Activated CD8-positive, alpha-beta memory T cell treated with anti-CD3 and anti-CD28 coated beads, Interleukin-2, amount 10 ng/mL, durations not matched to agents 7 days and 5 days (primary cell): ENCODE results near the gene HLA-DOA. TPM values are rescaled to one million over a fixed set of nuclear protein-coding genes. Genes with fewer than 3 reads are reported as not detected.

ENCODE experiments used
- ATAC-seq: fragments of 150-1000 bp; cut with Tn5 transposase; one replicate; pipeline ENCODE4 v1.10.0; 2021; ENCODE audit warnings: moderate library complexity
- CTCF ChIA-PET: fragments of 350-600 bp; sonication (Branson Sonifier 250); formaldehyde crosslinking; loops from one replicate; lab custom pipeline; 2021; ENCODE audit warnings: antibody characterized with exemption; lab: Charles Lee
- DNase-seq: peaks from one replicate; pipeline ENCODE4 v3.0.0-alpha.2; 2020
- H3K27ac Mint-ChIP-seq: one replicate; pipeline ENCODE4 v1.8.0; 2021; ENCODE audit warnings: mild to moderate bottlenecking, mixed read lengths
- H3K27me3 Mint-ChIP-seq: one replicate; pipeline ENCODE4 v1.8.0; 2021; ENCODE audit warnings: mixed read lengths
- H3K36me3 Mint-ChIP-seq: one replicate; pipeline ENCODE4 v1.8.0; 2021; ENCODE audit warnings: mild to moderate bottlenecking, mixed read lengths
- H3K4me1 Mint-ChIP-seq: one replicate; pipeline ENCODE4 v1.8.0; 2021; ENCODE audit warnings: mixed read lengths
- H3K4me3 Mint-ChIP-seq: one replicate; pipeline ENCODE4 v1.8.0; 2021; ENCODE audit warnings: mild to moderate bottlenecking, moderate library complexity, mixed read lengths
- H3K9me3 Mint-ChIP-seq: one replicate; pipeline ENCODE4 v1.8.0; 2022; ENCODE audit warnings: low read depth, mixed read lengths
- total RNA-seq, 2 experiments: library from RNA; stranded (reverse); gene quantifications; one replicate each; pipeline ENCODE4 v1.2.3, GENCODE V29; 2021

The HLA-DOA gene
- total RNA-seq, 2 experiments from 2014 or later: 11.8 to 16.7 TPM

DNA sequence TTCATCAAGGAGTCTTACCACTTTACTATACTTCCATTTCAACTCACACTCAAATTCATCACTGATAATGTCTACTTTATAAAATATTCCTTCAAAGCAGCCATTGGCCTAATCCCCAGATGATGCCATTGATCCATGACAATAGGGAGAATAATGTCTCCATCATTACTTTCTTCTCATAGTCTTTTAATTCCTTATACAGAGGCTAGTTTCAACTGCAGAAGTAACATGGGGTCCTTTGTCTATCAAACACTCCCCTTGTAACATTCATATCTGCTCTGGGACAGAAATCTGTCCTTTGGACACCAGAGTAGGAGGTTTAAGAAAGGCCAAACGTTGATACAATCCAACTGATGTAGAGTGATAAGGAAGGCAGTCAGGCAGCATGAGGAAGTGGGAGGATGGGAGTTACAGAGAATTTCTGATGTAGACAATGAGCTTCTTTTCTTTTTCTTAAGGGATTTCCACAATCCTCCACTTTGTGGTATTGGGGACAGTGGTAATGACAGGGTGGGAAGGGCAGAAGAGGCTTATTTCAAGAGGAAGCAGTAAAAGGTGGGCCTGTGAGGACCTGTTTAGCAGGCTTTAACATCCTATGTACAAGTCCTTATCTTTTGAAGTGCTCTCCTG lies 18.9 kb upstream of the HLA-DOA start:
- H3K27ac Mint-ChIP-seq: peak overlapping the region; percentile 69
- CTCF ChIA-PET: interaction anchor here (0.6 to 1.7 kb wide), 9 partner anchors 9 to 220 kb away, joined by 3 to 6 read pairs (median 4); partner anchors contain the start of gene HLA-DPA1
- ATAC-seq (no peak), DNase-seq (no peak)
- H3K27me3 Mint-ChIP-seq: peaks cover 21% of the 10 kb centered on the region
- peaks cover 5% of the 10 kb centered on the region for H3K36me3 Mint-ChIP-seq
- H3K4me3 Mint-ChIP-seq: no peak overlapping the region
- peaks cover 34% of the 10 kb centered on the region for H3K4me1 Mint-ChIP-seq
- peaks cover 2% of the 10 kb centered on the region for H3K9me3 Mint-ChIP-seq

DNA sequence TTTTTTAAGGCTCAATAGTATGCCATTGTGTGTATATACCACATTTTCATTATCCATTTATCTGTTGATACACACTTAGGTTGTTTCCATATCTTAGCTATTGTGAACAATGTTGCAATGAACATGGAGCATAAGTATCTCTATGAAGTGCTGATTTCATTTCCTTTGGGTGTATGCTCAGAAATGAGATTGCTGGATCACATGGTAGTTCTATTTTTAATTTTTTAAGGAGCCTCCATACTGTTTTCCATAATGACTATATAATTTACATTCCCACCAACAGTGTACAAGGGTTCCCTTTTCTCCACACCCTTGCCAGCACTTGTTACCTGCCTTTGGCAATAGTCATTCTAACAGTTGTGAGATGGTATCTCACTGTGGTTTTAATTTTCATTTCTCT lies 15.1 kb upstream of the HLA-DOA start:
- H3K4me1 Mint-ChIP-seq: peaks cover 33% of the 10 kb centered on the region
- H3K27me3 Mint-ChIP-seq: peaks cover 10% of the 10 kb centered on the region
- ATAC-seq (no peak), DNase-seq (no peak)
- peaks cover 2% of the 10 kb centered on the region for H3K9me3 Mint-ChIP-seq
- H3K27ac Mint-ChIP-seq: no peak overlapping the region
- H3K36me3 Mint-ChIP-seq: peaks cover 2% of the 10 kb centered on the region
- CTCF ChIA-PET: no interaction called here
- H3K4me3 Mint-ChIP-seq: no peak overlapping the region

DNA sequence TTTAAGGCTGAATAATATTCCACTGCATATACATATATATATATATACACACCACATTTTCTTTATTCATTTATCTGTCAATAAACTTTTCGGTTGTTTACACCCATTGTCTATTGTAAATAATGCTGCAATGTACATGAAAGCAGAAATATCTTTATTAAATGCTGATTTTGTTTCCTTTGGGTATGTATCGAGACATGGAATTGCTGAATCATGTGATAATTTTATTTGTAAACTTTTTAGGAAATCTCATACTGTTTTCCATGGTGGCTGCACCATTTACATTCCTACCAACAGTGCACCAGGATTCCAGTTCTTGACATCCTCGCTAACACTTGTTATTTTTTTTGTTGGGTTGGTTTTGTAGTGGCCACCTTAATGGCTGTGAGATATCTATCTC lies 14.1 kb upstream of the HLA-DOA start:
- CTCF ChIA-PET: interaction anchor here (1.0 kb wide), 1 partner anchor 38 kb away, joined by 3 read pairs; no protein-coding TSS in a partner anchor
- DNase-seq (no peak), ATAC-seq (no peak)
- peaks cover 8% of the 10 kb centered on the region for H3K27me3 Mint-ChIP-seq
- peaks cover 2% of the 10 kb centered on the region for H3K9me3 Mint-ChIP-seq
- no peak overlapping the region for H3K27ac Mint-ChIP-seq
- H3K4me1 Mint-ChIP-seq: peaks cover 33% of the 10 kb centered on the region
- peaks cover 2% of the 10 kb centered on the region for H3K36me3 Mint-ChIP-seq
- no peak overlapping the region for H3K4me3 Mint-ChIP-seq

DNA sequence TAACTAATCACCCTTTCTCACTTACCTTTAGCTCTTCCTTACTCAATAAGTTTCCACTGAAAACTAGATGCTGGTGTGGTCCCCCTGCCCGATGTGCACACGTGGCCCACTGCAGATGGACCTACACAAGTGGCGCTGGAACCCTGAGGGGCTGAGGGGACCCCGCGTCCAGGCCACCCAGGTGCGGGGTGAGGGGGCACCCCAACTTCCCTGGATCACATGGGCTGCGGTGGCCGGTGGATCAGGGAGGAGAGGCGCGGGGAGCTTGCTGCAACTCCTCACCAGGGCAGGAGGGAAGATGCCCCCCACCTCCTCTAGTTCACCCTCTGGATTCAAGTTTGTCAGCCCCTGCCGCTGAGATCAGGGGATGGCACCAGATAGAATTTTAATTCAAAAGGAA lies 12.5 kb upstream of the HLA-DOA start:
- ATAC-seq (no peak), DNase-seq (no peak)
- H3K4me3 Mint-ChIP-seq: no peak overlapping the region
- peaks cover 31% of the 10 kb centered on the region for H3K4me1 Mint-ChIP-seq
- H3K27ac Mint-ChIP-seq: no peak overlapping the region
- no peaks in the 10 kb centered on the region for H3K36me3 Mint-ChIP-seq
- H3K27me3 Mint-ChIP-seq: peaks cover 9% of the 10 kb centered on the region
- CTCF ChIA-PET: no interaction called here
- H3K9me3 Mint-ChIP-seq: no peaks in the 10 kb centered on the region

DNA sequence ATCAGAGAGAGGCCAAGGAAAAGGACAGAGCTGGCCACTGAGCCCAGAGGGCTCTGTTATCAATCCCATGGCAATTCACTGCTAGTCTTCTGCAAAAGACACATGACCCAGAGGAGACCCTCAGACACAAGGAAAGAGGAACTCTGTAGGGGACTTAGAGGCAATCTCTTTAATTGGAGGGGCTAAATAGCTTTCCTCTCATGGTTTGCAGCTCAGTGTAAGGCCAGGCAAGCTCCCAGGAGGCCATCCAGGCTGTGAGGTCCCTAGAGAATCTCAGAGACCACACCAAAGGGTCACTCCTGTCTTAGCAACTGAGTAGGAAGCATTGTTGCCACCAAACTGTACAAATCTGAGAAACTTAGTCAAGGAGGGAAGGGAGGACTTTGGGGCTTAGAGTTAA lies 10.0 kb upstream of the HLA-DOA start:
- peaks cover 29% of the 10 kb centered on the region for H3K4me1 Mint-ChIP-seq
- CTCF ChIA-PET: interaction anchor here (0.7 to 1.8 kb wide), 6 partner anchors 9 to 178 kb away, joined by 3 to 6 read pairs (median 4); no protein-coding TSS in a partner anchor

GRCh38 chr6:33018904-33019303 lies 9.5 kb upstream of the HLA-DOA start:
- CTCF ChIA-PET: interaction anchor here (0.7 to 3.0 kb wide), 7 partner anchors 9 to 230 kb away, joined by 3 to 9 read pairs (median 4); no protein-coding TSS in a partner anchor
- Mint-ChIP-seq H3K9me3 (no peaks in the 10 kb centered on the region), H3K27me3 (peaks cover 12% of the 10 kb centered on the region), H3K36me3 (no peaks in the 10 kb centered on the region), H3K4me3 (peak overlapping the region; percentile 53), H3K4me1 (peaks cover 29% of the 10 kb centered on the region), H3K27ac (peak overlapping the region; percentile 64)
- peak; percentile 63 for DNase-seq
- peak; percentile 70 for ATAC-seq

More for the DNA sequence above, 10.0 kb upstream of the HLA-DOA start:
- ATAC-seq (peak; percentile 17), DNase-seq (no peak)
- H3K4me3 Mint-ChIP-seq: peak overlapping the region; percentile 53
- no peaks in the 10 kb centered on the region for H3K9me3 Mint-ChIP-seq
- no peaks in the 10 kb centered on the region for H3K36me3 Mint-ChIP-seq
- peak overlapping the region; percentile 56 for H3K27ac Mint-ChIP-seq
- peaks cover 8% of the 10 kb centered on the region for H3K27me3 Mint-ChIP-seq

GRCh38 chr6:33018418-33018817 lies 9.0 kb upstream of the HLA-DOA start:
- no peak overlapping the region for H3K27ac Mint-ChIP-seq
- H3K36me3 Mint-ChIP-seq: no peaks in the 10 kb centered on the region
- ATAC-seq (no peak), DNase-seq (no peak)
- no peaks in the 10 kb centered on the region for H3K9me3 Mint-ChIP-seq
- CTCF ChIA-PET: interaction anchor here (1.0 to 4.4 kb wide), 9 partner anchors 11 to 230 kb away, joined by 3 to 19 read pairs (median 4); no protein-coding TSS in a partner anchor
- no peak overlapping the region for H3K4me3 Mint-ChIP-seq
- peaks cover 29% of the 10 kb centered on the region for H3K4me1 Mint-ChIP-seq
- H3K27me3 Mint-ChIP-seq: peaks cover 17% of the 10 kb centered on the region

- no peak for ATAC-seq
- no peaks in the 10 kb centered on the region for H3K9me3 Mint-ChIP-seq
- peaks cover 29% of the 10 kb centered on the region for H3K4me1 Mint-ChIP-seq
- CTCF ChIA-PET: interaction anchor here (1.0 to 4.4 kb wide), 8 partner anchors 11 to 231 kb away, joined by 3 to 19 read pairs (median 4); no protein-coding TSS in a partner anchor
- H3K4me3 Mint-ChIP-seq: no peak overlapping the region
- H3K36me3 Mint-ChIP-seq: no peaks in the 10 kb centered on the region
- H3K27ac Mint-ChIP-seq: no peak overlapping the region
- peaks cover 22% of the 10 kb centered on the region for H3K27me3 Mint-ChIP-seq
- no peak for DNase-seq
Measured at GRCh38 chr6:33017694-33018353, 8.4 kb upstream of the HLA-DOA start.

DNA sequence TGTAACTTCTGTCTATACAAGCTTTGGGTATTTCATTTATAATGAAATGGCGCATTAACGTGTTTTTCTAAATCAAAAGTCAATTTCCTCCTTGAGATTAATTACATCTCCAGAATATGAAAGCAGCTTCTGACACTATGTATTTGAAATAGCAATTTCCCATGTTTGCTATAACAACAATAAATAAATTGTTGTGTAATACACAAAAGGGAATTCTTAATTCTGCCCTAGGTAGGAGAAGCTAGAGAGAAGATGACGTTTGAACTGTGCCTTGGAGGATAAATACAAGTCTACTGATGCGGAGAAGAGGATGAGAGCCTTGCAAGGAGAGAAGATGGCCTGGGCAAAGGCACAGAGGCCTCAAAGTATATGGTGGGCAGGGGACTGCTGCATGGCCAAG lies 7.6 kb upstream of the HLA-DOA start:
- Mint-ChIP-seq H3K4me3 (no peak overlapping the region), H3K36me3 (no peaks in the 10 kb centered on the region), H3K27ac (no peak overlapping the region), H3K4me1 (peaks cover 29% of the 10 kb centered on the region), H3K27me3 (peaks cover 26% of the 10 kb centered on the region), H3K9me3 (no peaks in the 10 kb centered on the region)
- ATAC-seq (no peak), DNase-seq (no peak)
- CTCF ChIA-PET: interaction anchor here (1.1 to 4.4 kb wide), 9 partner anchors 12 to 231 kb away, joined by 3 to 21 read pairs (median 9); partner anchors contain the start of genes HLA-DPA1 and HLA-DPB1

DNA sequence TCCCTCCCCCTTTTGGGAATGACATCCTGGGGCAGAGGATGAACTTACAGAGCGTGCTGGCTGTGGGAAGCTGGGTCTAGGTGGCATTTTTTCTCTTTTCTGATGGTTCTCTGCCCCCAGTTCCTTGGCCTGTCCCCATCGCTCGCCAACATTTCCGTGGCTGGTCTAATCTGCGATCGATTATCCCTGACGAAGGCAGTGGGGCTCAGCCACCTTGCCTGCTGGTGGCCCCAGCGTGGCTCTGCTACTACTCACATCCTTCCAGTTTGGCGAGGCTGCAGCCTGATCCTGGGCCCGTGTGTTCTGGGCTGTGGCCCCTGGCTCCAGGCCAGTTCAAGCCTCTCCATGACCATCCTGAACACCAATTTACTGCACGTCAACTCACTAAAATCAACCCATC lies 6.4 kb upstream of the HLA-DOA start:
- DNase-seq: no peak
- Mint-ChIP-seq H3K4me3 (no peak overlapping the region), H3K9me3 (no peaks in the 10 kb centered on the region), H3K4me1 (peaks cover 29% of the 10 kb centered on the region), H3K36me3 (no peaks in the 10 kb centered on the region), H3K27ac (no peak overlapping the region), H3K27me3 (peaks cover 32% of the 10 kb centered on the region)
- no peak for ATAC-seq
- CTCF ChIA-PET: interaction anchor here (0.7 to 4.4 kb wide), 13 partner anchors 12 to 233 kb away, joined by 3 to 21 read pairs (median 9); partner anchors contain the start of genes HLA-DPA1 and HLA-DPB1

DNA sequence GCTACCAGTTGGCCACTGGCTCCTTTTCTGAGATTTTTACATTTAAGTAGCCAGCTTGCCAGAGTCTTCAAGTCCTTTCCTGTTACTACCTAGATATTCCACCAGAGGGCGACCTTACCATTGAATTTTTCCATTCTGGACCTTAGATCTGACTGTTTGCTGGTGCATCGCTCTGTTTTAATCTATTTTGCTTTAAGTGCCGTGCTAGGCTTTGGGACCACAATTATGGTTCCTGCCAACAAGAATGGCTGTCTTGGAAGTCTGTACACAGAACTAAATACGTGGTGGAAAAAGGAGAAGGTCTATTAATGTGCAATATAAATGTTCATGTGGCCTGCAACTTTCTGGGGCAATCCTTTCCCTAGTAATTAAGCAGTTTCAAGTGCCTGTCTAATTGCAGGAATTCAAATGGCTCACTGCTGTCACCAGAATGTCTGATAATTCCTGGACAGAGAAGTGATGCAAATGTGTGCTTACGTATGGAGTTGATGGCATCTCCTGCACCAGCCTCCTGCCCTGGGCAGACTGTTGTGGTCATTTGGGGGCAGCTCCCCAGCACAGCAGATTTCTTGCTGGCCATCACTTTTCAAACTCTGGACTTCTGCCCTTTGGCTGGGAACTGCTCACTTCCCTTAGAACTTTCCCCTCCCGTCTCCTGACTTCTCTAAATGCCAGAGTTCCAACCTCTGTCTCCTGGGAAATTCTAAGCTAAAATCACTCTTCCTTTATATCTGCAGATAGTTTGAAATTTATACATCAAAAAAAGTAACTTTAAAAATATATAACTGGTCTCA lies 5.6 kb upstream of the HLA-DOA start:
- Mint-ChIP-seq H3K4me1 (peaks cover 26% of the 10 kb centered on the region), H3K9me3 (no peaks in the 10 kb centered on the region), H3K27ac (no peak overlapping the region), H3K4me3 (no peak overlapping the region), H3K27me3 (peaks cover 32% of the 10 kb centered on the region), H3K36me3 (no peaks in the 10 kb centered on the region)
- ATAC-seq (peak; percentile 77), DNase-seq (peak; percentile 70)
- CTCF ChIA-PET: interaction anchor here (0.6 to 4.4 kb wide), 41 partner anchors 10 to 233 kb away, joined by 3 to 21 read pairs (median 3); partner anchors contain the start of genes HLA-DPA1, HLA-DPB1 and HSD17B8

DNA sequence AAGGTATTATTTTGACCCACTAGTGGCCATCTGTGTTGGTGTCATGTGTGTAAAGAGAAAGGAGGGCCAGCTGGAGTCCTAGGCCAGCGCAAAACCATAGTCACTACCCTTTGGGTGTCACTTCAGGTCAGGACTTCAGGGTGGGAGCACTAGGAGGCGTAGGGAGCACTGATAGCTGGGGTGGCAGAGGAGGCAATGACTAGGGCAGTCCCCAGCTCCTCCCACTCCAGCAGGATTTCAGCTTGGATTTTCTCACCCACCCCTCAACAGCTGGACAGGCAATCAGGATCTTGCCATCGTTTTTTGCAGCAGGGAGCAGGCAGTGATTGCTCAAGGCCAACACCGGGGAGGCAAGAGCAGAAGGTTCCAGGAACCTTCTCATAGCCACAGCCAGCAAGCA lies 4.2 kb upstream of the HLA-DOA start:
- H3K27me3 Mint-ChIP-seq: peaks cover 32% of the 10 kb centered on the region
- H3K27ac Mint-ChIP-seq: no peak overlapping the region
- H3K4me3 Mint-ChIP-seq: no peak overlapping the region
- peaks cover 23% of the 10 kb centered on the region for H3K4me1 Mint-ChIP-seq
- no peaks in the 10 kb centered on the region for H3K9me3 Mint-ChIP-seq
- CTCF ChIA-PET: interaction anchor here (1.3 to 3.6 kb wide), 9 partner anchors 11 to 235 kb away, joined by 3 to 21 read pairs (median 6); partner anchors contain the start of gene HLA-DPA1
- no peak for ATAC-seq
- DNase-seq: no peak
- no peaks in the 10 kb centered on the region for H3K36me3 Mint-ChIP-seq
